GM19438 (cell line): ENCODE measurements around the gene HMCN1.

ENCODE experiments used
- ATAC-seq: cut with Tn5 transposase; IDR thresholded peaks from one replicate; pipeline ENCODE4 v1.9.1; 2021; ENCODE audit warnings: low read depth; ENCODE audit not compliant: unreplicated experiment

The HMCN1 gene

DNA sequence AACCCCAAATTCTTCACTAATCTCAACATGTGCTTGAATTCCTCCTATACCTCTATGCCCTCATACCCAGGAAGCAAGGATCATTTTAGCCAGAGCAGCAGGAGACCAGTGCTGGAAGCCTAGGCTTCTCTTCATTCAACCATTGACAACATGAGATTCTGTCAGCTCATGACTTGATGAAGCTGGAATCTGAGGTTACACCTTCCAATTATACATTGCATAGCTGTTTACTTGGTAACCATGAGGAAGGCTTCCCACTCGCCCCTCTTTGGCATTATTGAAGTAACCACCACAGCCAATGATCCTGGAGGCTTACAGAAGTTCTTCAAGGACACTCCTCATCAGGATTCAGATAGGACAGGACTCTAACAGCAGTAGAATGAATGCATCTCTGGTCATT is 480.6 kb downstream of the HMCN1 start:
- ATAC-seq = no peak

DNA sequence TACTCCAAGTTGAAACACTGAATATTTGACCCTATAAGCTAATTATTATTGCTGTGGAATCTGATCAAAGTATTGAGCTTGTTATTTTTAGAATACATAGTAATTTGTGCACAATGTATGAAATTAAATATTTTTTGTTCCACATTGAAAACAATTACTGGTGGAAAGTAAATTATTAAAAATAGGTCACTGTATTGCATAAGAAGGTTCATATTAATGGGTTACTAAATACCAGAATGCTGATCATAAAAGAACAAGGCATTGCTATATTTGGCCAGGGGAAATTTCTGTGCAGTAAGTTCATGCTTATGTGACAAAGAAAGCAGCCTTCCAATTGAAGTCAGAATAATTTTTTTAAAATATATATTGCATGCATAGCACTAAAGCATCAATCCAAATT is 481.4 kb downstream of the HMCN1 start:
- no peak for ATAC-seq

DNA sequence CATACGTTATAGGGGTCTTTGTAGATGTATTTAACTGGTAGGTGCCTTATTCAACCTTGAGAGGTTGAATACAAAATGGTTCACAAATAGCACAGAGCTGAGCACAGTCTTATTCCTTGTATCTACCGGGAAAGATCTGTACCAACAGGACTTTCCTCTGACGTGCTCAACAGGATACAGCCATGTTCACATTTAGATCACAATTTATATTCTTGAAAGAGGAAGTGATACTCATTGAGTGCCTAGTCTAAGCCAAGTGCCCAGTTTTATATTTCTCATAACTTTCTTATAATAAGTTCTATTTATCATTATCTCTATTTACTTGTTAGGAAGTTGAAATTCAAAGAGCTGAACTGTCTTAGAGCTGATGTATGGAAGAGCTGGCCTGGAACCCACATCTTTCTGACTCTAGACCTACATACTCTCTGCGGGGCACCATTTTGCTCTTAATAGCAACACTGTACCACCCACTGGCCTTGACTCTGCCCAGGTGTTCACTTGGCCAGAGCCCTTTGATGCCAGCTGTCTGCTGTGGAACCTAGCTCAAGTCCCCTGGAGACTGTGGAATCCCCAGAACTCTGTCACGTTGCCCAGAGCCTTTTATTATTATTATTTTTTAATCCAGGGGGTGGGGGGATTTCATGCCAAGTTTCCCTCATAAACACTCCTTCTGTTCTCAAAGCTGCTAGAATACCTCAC is 484.6 kb downstream of the HMCN1 start:
- peak; percentile 70 for ATAC-seq

DNA sequence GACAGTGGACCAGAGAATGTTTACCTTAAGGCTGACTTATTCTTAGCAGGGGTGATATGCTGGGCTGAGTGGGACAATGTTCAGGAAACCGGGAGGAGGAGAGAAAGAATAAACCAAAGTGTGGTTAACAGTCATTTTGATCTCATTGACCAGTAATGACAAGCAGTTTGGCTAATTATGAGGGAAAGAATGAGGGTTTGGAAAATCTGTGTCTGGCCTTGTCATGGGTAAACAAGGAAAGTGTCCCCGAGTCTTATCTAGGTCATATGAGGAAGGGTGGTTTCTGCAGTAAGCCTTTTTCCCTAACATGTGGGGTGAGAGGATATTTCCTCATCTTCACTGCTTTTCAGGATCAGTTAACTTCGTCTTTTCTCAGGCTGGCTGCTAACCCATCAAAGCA is 485.9 kb downstream of the HMCN1 start:
- no peak for ATAC-seq

DNA sequence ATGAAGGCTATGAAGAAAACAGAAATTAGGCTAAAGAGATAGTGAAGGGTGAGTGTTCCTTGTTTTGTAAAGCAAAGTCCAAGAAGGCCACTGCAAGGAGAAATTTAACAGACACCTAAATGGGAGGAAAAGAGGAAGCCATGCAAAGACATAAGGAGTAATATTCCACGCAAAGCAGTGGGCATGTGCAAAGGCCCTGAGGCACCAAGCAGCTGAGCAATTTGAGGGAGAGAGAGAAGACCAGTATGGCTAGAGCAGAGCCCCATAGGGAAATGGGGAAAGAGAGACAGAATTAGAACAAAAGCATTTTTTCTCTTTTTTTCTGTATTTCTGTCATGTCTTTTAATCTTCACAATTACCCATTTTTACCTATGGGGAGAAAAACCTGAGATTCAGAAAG is 486.7 kb downstream of the HMCN1 start:
- ATAC-seq = no peak

DNA sequence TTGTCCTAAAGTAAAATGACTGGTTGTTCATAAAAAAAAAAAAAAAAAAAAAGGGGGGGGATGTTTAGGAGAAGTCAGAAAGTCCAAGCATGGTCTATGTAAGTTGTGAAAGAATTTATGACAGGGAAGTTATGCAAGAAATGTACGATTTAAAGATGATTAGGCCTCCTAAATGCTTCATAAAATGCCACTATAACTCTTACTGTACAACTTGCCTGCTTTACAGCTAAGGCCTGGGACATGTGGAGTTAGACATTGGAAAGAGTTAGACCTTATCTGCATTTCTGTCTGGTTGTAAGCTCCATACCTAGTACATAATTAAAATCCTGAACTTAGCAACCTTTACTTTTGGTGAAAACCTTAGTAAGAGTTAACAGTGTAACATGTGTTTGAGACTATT is 490.9 kb downstream of the HMCN1 start:
- ATAC-seq = no peak

DNA sequence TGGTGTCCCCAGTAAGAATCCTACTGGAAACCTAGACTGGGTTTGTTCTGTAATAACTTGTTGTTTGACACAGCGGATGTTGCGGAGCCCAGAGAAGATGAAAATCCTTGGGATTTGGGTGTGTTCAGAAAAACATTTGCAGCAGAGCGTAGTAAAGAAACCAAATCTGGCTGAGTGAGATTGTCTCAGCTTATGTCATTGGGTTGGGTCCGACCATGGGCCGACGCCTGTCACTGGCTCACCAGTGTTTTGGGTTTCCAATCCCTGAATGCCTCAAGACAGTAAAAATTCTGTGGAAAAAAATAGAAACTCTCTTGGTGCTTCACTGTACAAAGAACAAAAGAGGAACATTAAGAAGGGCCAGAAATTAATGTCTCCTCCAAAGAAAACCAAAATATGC is 494.6 kb downstream of the HMCN1 start:
- no peak for ATAC-seq

DNA sequence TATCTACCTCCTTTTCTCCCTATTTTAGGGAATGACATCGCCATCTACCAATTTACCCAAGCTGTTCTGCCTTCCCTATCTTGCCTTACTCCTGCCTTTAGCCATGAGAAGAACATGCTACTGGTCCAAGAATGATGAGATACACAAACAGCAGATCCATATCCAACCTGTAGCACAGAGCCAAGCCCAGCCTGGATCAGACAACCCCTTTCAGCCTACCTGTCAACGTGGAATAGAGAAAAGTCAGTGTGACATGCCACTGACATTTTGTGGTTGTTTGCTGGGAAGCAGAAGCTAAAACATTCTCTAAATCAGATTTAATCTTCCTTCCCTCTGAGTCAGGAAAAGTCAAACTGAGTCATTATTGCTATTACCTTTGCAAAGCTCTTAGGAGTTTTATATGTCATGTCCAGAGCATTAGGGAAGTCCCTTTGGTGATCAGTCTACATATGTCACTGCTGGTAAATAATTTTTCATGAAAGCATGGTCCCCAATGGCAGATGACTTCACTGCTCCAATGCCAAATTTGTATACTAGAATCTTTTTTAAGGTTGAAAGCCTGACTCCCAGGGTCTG is 497.8 kb downstream of the HMCN1 start:
- no peak for ATAC-seq

DNA sequence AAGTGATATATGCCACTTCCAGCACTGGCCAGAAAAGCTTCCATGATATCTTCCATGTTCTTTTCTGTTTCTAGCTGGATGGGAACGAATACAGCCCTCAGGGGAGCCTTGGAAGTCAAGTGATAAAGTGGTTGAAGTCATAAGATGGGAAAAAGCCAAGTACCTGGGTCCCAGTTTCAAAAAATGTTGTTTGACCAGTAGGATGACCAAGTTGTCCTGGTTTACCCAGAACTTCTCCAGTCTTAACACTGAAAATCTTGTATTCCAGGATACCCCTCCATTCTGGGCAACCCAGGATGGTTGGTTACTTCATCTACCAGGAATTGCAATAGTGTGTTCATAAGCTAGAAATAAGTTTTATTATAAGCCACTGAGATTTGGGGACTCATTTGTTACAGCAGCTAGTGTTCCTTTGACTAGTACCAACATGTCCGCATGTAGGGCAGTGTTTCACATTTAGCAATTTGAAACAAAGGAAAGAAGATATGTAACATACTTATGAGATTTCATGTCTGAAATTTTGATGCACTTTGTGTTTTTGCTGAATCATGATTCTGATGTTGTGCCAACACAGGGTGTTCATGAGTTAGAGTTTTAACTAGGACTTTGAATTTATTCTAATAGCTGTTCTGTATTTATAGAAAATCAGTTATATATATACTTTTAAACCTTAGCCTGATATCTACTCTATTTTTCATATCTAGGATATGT is 500.9 kb downstream of the HMCN1 start:
- ATAC-seq = no peak

DNA sequence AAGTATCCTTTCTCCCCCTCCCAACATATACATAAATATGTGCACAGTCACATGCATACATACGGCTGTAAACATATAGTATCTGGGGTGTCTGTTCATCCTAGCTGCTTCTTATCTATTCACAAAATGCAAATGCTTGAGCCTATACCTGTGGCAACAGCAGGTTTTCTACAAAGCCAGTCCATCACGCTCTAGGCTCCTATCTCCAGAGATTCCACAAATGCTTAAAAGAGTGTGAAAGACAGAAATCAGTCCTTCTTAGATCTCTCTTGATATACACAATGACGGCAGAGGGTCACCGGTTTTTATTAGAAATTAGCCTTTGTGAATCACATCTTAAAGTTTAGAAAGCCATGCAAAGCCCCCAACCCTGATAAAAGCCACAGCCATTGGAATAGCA is 501.5 kb downstream of the HMCN1 start:
- no peak for ATAC-seq

DNA sequence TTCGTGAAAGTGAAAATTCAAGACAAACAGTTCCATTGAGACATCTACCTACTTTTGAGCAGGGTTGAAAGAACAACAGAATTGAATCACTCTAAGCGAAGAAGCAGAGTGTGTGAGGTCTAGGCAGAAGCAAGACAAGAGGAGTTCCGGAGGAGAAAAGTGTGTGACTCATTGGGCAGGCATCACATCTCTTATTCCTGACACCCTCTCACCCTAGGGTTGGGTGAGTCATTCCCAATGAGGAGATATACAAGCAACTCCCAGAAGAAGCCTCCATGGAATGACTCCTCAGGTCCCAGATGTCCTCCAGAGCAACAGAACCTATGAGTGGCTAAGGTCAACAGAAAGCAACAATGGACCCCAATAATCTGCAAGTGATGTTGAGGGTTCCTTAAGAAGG is 502.7 kb downstream of the HMCN1 start:
- no peak for ATAC-seq

DNA sequence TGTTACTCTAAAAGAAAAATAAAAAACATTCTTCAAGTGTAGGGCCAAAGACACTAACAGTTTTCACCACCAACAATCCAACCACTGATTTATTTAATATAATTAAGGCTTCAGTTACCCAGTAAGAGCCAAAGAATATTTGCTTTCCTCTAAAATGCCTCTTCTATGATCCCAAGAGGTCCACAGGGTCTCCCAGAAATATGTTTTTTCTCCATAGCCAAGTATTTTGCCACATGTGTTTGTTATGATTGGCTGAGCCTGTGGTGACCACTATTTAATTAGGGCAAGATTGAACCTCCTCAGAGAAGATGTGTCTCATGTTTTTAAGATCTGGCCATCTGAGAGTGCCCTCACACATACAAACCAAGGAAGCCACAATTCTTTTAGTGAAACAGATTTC is 505.0 kb downstream of the HMCN1 start:
- no peak for ATAC-seq

DNA sequence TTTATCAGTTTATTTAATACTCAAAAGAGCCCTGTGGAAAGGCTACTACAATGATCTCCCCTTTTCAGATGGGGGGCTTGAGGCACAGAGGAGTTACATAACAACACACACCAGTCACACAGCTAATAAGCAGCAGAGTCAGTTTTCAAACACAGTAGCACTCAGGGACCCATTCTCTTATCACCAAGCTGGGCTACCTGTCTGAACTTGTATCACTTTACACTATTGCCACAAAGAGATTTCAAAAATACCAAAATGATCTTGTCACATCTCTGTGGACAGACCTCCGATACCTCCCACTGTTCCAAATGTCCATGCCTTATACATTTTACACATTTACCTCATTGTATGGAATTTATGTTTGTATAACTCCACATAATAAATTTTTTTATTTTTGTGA is 506.2 kb downstream of the HMCN1 start:
- ATAC-seq = no peak
